Lower leg skin (tissue), 4 donors: ENCODE data around the gene SLC39A9. TPM values are rescaled to one million over a fixed set of nuclear protein-coding genes. Genes with fewer than 3 reads are reported as not detected.

ENCODE experiments used
- DNase-seq, 2 donors: peaks; one replicate each; pipeline ENCODE4 v3.0.0-alpha.2; 2019; ENCODE audit warnings: low spot score in 2 of 2
- H3K4me3 ChIP-seq: fragments of 200-600 bp; sonication (generic); 2 replicates; pipeline ENCODE4 v1.5.1; 2017; ENCODE audit warnings: mild to moderate bottlenecking, low read depth; ENCODE audit not compliant: poor library complexity, severe bottlenecking
- POLR2A ChIP-seq, 2 donors: fragments of 450-650 bp; IDR thresholded peaks; one replicate each; pipeline ENCODE4 v1.6.1; 2016 to 2017; ENCODE audit warnings: antibody characterized with exemption in 2 of 2, mild to moderate bottlenecking in 1 of 2, moderate library complexity in 1 of 2
- WGBS, 2 donors: methylation state at CpG; one replicate each; pipeline ENCODE4 v1.1.5; 2018; 5-methylcytosine and 5-hydroxymethylcytosine counted together
- intact Hi-C: fragments of 100-400 bp; cut with DNase I; formaldehyde crosslinking; loops from one replicate; pipeline ENCODE4 v1.15.0; 2023; ENCODE audit warnings: low total_unique reads
- total RNA-seq, 4 donors: library from RNA; depleted of rRNA; stranded (reverse); fragments of >200 nt; gene quantifications; one replicate each; pipeline ENCODE4 v1.1.0, GENCODE V29; 2016
- TF ChIP-seq, protein P1 (sequence below), 3 donors: fragments of 450-650 bp; IDR thresholded peaks; one replicate each; pipeline ENCODE4 v1.5.1; 2016; ENCODE audit warnings: antibody characterized with exemption in 3 of 3, mild to moderate bottlenecking in 3 of 3, moderate library complexity in 2 of 3

SLC39A9 gene
- total RNA-seq, 4 donors from 2014 or later: 33.1 to 68.2 (median 49.0) TPM

DNA sequence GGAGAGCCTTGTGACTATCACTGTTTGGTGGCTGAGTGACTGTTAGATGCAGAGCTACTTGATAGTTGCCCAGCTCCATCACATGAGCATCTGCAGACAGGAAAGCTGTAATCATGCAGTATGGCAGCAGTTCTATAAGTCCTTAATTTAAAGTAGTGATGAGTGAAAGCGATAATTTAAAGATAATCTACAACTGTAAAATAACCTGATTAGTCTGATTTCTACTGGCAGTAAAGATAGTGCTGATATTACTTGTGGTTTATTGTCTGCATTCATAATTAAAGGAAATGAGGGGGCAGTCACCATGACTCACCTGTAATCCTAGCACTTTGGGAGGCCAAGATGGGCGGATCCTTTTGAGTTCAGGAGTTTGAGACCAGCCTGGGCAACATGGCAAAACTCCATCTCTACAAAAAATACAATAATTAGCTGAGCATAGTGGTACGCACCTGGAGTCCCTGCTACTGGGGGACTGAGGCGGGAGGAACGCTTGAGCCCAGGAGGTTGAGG, 44.9 kb downstream of the SLC39A9 start:
- 95 to 98% methylated on average over 5 of the region's 5 CpGs for WGBS, 2 donors
- no peak overlapping the region for H3K4me3 ChIP-seq
- intact Hi-C loops: no loop called here
- TF ChIP-seq POLR2A (IDR thresholded peaks at IDR 0.05): no peak
- TF ChIP-seq, protein P1, sequence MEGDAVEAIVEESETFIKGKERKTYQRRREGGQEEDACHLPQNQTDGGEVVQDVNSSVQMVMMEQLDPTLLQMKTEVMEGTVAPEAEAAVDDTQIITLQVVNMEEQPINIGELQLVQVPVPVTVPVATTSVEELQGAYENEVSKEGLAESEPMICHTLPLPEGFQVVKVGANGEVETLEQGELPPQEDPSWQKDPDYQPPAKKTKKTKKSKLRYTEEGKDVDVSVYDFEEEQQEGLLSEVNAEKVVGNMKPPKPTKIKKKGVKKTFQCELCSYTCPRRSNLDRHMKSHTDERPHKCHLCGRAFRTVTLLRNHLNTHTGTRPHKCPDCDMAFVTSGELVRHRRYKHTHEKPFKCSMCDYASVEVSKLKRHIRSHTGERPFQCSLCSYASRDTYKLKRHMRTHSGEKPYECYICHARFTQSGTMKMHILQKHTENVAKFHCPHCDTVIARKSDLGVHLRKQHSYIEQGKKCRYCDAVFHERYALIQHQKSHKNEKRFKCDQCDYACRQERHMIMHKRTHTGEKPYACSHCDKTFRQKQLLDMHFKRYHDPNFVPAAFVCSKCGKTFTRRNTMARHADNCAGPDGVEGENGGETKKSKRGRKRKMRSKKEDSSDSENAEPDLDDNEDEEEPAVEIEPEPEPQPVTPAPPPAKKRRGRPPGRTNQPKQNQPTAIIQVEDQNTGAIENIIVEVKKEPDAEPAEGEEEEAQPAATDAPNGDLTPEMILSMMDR (IDR thresholded peaks at IDR 0.05): no peak
- no peak for DNase-seq

DNA sequence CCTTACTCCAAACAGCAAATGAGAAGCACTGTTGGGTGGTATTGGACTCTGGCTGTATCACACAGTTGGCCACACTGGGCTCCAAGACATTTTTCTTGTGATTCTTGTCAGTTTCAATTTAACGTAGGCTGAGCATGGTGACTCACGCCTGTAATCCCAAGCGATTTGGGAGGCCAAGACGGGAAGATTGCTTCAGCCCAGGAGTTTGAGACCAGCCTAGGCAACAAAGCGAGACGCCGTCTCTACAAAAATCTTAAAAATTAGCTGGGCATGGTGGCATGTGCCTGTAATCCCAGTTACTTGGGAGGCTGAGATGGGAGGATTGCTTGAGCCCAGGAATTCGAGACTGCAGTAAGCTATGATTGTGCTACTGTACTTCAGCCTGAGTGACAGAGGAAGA, 50.7 kb downstream of the SLC39A9 start:
- H3K4me3 ChIP-seq: no peak overlapping the region
- TF ChIP-seq, protein P1 (IDR thresholded peaks at IDR 0.05): no peak
- TF ChIP-seq POLR2A (IDR thresholded peaks at IDR 0.05): no peak
- intact Hi-C loops: no loop called here
- 94 to 97% methylated on average over 8 of the region's 8 CpGs for WGBS, 2 donors
- DNase-seq: no peak

DNA sequence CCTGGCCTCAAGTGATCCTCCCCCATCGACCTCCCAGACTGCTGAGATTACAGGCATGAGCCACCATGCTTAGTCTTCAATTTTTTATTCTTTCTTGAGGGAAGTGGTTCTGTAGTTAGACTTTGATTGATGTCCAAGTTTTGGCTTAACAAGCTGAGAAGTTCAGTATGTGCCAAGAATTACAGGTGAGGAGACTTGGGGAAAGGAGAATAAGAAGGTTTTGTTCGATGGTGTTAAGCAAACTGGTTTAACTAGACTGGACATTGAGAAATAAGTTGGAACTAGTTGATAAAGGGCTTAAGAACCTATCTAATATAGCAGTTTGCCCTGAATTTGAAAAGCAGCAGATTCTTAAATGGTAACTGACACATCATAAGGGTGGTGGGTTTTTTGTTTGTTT, 53.4 kb downstream of the SLC39A9 start:
- H3K4me3 ChIP-seq: no peak overlapping the region
- intact Hi-C loops: no loop called here
- WGBS, 2 donors: 74 to 77% methylated on average over 2 of the region's 2 CpGs
- no peak for TF ChIP-seq POLR2A (IDR thresholded peaks at IDR 0.05)
- TF ChIP-seq, protein P1 (IDR thresholded peaks at IDR 0.05): no peak
- no peak for DNase-seq

DNA sequence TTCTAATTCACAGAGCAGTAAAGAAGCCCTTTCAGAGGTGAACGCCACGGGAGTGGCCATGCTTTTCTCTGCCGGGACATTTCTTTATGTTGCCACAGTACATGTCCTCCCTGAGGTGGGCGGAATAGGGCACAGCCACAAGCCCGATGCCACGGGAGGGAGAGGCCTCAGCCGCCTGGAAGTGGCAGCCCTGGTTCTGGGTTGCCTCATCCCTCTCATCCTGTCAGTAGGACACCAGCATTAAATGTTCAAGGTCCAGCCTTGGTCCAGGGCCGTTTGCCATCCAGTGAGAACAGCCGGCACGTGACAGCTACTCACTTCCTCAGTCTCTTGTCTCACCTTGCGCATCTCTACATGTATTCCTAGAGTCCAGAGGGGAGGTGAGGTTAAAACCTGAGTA, 59.9 kb downstream of the SLC39A9 start:
- WGBS, 2 donors: 85 to 86% methylated on average over 11 of the region's 11 CpGs
- DNase-seq: peak in 1 of 2 donors; percentile 81
- intact Hi-C loops: no loop called here
- TF ChIP-seq, protein P1 (IDR thresholded peaks at IDR 0.05): no peak
- TF ChIP-seq POLR2A (IDR thresholded peaks at IDR 0.05): no peak
- H3K4me3 ChIP-seq: no peak overlapping the region

DNA sequence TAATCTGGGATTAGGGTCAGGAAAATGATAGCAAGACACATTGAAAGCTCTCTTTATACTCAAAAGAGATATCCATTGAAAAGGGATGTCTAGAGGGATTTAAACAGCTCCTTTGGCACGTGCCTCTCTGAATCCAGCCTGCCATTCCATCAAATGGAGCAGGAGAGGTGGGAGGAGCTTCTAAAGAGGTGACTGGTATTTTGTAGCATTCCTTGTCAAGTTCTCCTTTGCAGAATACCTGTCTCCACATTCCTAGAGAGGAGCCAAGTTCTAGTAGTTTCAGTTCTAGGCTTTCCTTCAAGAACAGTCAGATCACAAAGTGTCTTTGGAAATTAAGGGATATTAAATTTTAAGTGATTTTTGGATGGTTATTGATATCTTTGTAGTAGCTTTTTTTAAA, 60.6 kb downstream of the SLC39A9 start:
- WGBS, 2 donors: 38 to 53% methylated on average over 1 of the region's 1 CpG
- no peak for DNase-seq

More for the DNA sequence above, 60.6 kb downstream of the SLC39A9 start:
- intact Hi-C loops: no loop called here
- no peak overlapping the region for H3K4me3 ChIP-seq
- TF ChIP-seq, protein P1 (IDR thresholded peaks at IDR 0.05): no peak
- no peak for TF ChIP-seq POLR2A (IDR thresholded peaks at IDR 0.05)
